Brain microvascular endothelial cell (primary cell): ENCODE measurements around the gene PRR3.

ENCODE experiments used
- DNase-seq: peaks from one replicate; pipeline ENCODE4 v3.0.0-alpha.2; 2020
- H3K27ac ChIP-seq: fragments of 250-450 bp; sonication (Bioruptor Pico); 2 replicates; pipeline ENCODE4 v1.5.1; 2020; ENCODE audit warnings: mild to moderate bottlenecking, moderate library complexity
- H3K27me3 ChIP-seq: fragments of 250-450 bp; sonication (Bioruptor Pico); replicated peaks from 2 replicates; pipeline ENCODE4 v1.5.1; 2020; ENCODE audit warnings: mild to moderate bottlenecking
- H3K36me3 ChIP-seq: fragments of 250-450 bp; sonication (Bioruptor Pico); replicated peaks from 2 replicates; pipeline ENCODE4 v1.5.1; 2020; ENCODE audit warnings: mild to moderate bottlenecking
- H3K4me3 ChIP-seq: 2 replicates; pipeline ENCODE4 v1.5.1; 2011; ENCODE audit warnings: low read depth, mild to moderate bottlenecking, control low read depth, low read length, moderate library complexity
- CTCF ChIP-seq: IDR thresholded peaks from 2 replicates; pipeline ENCODE4 v1.5.1; 2011; ENCODE audit warnings: low read depth, mild to moderate bottlenecking, moderate library complexity, low read length, control low read depth, inconsistent platforms; ENCODE audit errors: missing control alignments
- in situ Hi-C: cut with HindIII; loops from 2 replicates; pipeline ENCODE4 v1.10.0; 2017; ENCODE audit warnings: low sequenced_read_pairs, low pct_ligation_motif_present

PRR3 gene

DNA sequence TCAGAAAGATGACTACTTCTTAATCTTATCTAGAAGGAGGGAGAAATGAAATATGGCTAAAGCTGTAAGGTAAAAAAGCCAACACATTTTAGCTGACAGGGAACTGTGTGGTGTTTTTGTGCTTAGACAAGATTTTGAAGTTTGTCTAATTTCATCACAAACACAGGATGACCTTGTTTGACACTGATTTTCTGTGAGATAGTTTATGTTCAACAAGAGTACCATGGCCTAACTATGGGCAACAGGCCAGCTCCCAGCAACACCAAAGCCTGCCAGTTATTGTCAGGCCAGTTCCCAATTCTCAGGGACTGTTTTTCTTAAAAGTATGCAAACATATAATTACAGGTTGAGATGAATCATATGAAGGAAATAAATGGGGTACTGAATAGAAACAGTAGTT, 8.7 kb downstream of the PRR3 start:
- H3K36me3 ChIP-seq, result peaks cover 9% of the 10 kb centered on the region
- in situ Hi-C loops, result no loop called here
- no peaks in the 10 kb centered on the region for H3K27me3 ChIP-seq
- DNase-seq, result no peak
- H3K4me3 ChIP-seq, result no peak overlapping the region
- no peak overlapping the region for H3K27ac ChIP-seq
- TF ChIP-seq CTCF, result no peak

- Histone ChIP-seq H3K36me3 (peaks cover 3% of the 10 kb centered on the region), H3K27me3 (no peaks in the 10 kb centered on the region), H3K4me3 (no peak overlapping the region), H3K27ac (no peak overlapping the region)
- in situ Hi-C loops, result no loop called here
- DNase-seq, result no peak
- no peak for TF ChIP-seq CTCF
Observed at GRCh38 chr6:30568245-30568644, 11.2 kb downstream of the PRR3 start.

DNA sequence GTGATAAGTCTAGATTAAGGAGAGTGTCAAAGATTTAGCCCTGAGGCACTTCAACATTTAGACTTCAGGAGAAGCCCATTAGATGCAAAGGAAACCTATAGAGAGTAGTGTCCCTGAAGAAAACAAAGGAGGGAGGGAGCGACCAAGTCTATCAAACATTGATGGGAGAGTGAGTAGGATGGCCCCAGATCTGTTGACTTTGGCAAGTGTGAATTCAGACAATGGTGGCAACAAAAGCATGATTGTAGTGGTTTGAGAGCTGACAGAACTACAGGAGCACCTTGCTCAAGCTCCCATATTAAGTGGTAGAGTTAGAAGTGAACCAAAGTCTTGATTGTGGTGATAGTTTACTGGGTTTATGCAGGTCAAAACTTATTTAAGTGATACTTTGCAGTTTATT, 13.2 kb downstream of the PRR3 start:
- Histone ChIP-seq H3K4me3 (peak overlapping the region; percentile 96), H3K27me3 (no peaks in the 10 kb centered on the region), H3K27ac (peak overlapping the region; percentile 97), H3K36me3 (peaks cover 4% of the 10 kb centered on the region)
- in situ Hi-C loops, result no loop called here
- no peak for TF ChIP-seq CTCF
- no peak for DNase-seq

DNA sequence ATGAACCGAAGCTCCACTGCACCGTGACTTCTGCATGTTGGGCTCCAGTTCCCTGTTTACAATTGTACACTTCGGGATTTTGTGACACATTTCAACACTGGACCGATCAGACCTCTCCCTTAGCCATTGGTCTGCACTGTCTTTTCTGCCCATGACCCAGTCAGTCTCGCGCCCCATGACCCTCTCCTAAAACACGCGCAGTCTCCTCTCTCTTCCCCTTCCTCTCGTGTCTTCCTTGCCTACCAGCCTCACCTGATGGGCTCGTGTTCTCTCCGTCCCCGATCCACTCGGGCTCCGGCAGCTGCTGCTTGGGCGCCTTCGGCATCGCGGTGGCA, 13.6 kb downstream of the PRR3 start:
- TF ChIP-seq CTCF, result no peak
- in situ Hi-C loops, result no loop called here

GRCh38 chr6:30571075-30571761, 14.1 kb downstream of the PRR3 start, which contains the start of gene ABCF1:
ABCF1 (plus strand) TSS chr6:30571442; CDS start chr6:30571488, 46 bp downstream.
- peak; percentile 95 for DNase-seq
- peak within 1 kb of the TSS; percentile 96 for H3K4me3 ChIP-seq
- TF ChIP-seq CTCF, result no peak
- peaks cover 4% of the 10 kb centered on the region for H3K36me3 ChIP-seq
- in situ Hi-C loops, result no loop called here
- peak within 1 kb of the TSS; percentile 97 for H3K27ac ChIP-seq
- H3K27me3 ChIP-seq, result no peaks in the 10 kb centered on the region

More for the DNA sequence above, 13.6 kb downstream of the PRR3 start:
- Histone ChIP-seq H3K27me3 (no peaks in the 10 kb centered on the region), H3K4me3 (peak overlapping the region; percentile 96), H3K27ac (peak overlapping the region; percentile 97), H3K36me3 (peaks cover 4% of the 10 kb centered on the region)
- no peak for DNase-seq

GRCh38 chr6:30571762-30572082, 14.6 kb downstream of the PRR3 start:
- H3K4me3 ChIP-seq, result peak overlapping the region; percentile 96
- no peak for TF ChIP-seq CTCF
- no peaks in the 10 kb centered on the region for H3K27me3 ChIP-seq
- in situ Hi-C loops, result no loop called here
- peak overlapping the region; percentile 97 for H3K27ac ChIP-seq
- H3K36me3 ChIP-seq, result peaks cover 8% of the 10 kb centered on the region
- DNase-seq, result no peak
